ENCODE results near the gene NGEF.

NGEF gene

DNA sequence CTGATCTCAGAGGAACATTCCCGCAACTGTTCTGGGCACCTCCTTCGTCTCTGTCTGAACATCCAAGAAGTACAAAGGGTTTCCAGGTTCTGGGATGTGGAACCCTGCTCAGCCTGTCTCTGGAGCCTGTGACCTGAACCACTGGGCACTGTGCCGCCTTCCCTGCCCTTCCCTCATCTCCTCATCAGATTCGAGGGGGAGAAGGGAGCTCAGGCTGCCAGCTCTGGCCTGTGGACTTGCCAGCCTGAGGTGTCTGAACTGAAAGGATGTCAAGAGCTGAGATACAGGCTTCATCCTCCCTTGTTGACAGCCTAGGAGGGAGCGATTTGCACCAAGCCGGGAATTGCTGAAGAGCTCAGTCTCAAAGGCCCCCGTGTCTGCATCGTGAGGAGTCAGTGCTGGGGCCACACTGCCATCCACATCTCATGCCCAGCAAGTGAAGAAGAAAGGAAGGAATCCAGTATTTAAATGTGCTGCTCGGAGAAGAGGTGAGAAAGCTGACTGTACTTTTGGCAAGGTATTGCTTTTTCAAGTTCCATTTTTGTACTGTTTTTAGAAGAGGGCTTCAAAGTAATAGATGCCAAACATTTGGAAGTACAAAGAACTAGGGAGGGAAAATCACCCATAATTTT is 32.0 kb upstream of the NGEF start:
- DNase-seq (ENCODE audit: low spot score): no peak

DNA sequence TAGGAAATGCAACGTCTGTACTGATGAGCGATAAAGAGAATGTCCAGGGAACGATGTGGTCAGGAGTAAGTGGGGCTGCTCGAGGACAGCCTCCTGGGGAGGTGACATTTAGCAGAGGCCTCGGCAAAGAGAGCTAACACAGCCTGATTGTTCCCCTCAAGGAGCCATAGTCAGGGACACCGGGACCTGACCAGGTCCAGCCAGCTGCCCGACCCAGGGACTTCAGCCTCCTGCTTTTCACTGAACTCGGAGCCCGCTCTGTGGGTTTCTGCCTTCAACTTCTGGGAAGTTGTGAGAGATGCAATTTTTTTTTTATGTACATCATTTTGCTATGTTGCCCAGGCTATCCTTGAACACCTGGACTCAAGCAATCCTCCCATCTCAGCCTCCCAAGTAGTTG is 29.5 kb upstream of the NGEF start:
- DNase-seq (ENCODE audit: low spot score): no peak

- DNase-seq (ENCODE audit: low spot score): peak; percentile 50
Measured at GRCh38 chr2:233041722-233042323, 28.8 kb upstream of the NGEF start.

DNA sequence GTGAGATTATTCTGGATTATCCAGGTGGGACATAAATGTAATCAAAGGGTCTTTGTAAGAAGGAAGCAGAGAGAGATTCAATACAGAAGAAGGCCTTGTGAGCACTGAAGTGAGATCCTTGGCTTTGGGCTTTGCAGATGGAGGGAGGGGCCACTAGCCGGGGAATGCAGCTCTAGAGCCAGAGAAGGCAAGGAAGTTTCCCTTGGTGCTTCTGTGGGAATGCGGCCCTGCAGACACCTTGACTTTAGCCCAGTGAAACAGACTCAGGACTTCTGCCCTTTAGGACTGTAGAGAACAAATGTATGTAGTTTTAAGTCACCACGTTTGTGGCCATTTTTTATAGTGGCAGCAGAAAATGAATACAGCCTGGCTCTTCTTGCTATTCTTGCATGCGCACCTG is 27.5 kb upstream of the NGEF start:
- no peak for DNase-seq (ENCODE audit: low spot score)

- DNase-seq (ENCODE audit: low spot score): no peak
Measured at GRCh38 chr2:233039846-233040530, 26.9 kb upstream of the NGEF start.

- no peak for DNase-seq (ENCODE audit: low spot score)
Measured at GRCh38 chr2:233039212-233039845, 26.3 kb upstream of the NGEF start.

GRCh38 chr2:233037078-233037477 is 24.0 kb upstream of the NGEF start:
- DNase-seq (ENCODE audit: low spot score): no peak

DNA sequence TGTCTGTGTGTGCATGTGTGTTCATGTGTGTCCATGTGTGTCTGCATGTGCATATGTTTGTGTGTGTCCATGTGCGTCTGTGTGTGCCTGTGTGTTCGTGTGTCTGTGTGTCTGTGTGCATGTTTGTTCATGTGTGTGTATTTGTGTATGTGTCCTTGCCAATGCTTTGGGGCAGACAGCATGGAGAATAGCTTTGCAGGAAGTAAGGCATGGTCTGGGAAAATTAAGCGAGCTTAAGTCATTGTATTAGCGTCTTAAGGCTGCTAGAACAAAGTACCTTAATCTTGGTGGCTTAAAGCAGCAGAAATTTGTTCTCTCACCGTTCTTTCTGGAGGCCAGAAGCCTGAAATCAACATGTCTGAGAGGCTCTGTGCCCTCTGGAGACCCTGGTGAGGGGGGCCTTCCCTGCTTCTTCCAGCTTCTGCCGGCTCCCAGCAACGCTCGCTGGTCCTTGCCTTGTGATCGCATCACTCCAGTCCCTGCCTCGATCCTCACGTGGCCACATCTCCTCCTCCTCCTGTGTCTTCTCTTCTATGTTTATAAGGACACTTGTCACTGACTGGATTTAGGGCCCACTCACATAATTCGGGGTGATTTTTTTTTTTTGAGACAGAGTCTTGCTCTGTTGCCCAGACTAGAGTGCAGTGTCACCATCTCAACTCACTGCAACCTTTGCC is 23.2 kb upstream of the NGEF start:
- no peak for DNase-seq (ENCODE audit: low spot score)

DNA sequence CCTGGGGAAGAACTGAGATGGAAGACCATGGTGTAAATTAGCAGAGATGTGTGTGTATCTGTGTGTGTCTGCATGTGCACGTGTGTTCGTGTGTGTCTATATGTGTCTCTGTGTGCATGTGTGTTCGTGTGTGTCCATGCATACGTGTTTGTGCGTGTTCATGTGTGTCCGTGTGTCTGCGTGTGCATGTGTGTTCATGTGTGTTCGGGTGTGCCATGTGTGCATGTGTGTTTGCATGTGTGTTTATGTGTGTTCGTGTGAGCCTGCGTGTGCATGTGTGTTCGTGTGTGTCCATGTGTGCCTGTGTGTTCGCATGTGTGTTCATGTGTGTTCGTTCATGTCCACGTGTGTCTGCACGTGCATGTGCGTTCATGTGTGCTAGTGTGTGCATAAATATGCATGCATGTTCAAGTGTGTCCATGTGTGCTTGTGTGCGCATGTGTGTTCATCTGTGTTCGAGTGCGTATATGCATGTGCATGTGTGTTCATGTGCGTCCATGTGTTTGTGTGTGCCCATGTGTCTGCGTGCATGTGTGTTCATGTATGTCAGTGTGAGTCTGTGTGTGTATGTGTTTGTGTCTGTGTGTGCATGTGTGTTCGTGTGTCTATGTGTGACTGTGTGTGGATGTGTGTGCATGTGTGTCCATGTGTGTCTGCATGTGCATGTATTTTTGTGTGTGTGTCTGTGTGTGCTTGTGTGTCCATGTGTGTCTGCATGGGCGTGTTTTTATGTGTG is 22.5 kb upstream of the NGEF start:
- no peak for DNase-seq (ENCODE audit: low spot score)

DNA sequence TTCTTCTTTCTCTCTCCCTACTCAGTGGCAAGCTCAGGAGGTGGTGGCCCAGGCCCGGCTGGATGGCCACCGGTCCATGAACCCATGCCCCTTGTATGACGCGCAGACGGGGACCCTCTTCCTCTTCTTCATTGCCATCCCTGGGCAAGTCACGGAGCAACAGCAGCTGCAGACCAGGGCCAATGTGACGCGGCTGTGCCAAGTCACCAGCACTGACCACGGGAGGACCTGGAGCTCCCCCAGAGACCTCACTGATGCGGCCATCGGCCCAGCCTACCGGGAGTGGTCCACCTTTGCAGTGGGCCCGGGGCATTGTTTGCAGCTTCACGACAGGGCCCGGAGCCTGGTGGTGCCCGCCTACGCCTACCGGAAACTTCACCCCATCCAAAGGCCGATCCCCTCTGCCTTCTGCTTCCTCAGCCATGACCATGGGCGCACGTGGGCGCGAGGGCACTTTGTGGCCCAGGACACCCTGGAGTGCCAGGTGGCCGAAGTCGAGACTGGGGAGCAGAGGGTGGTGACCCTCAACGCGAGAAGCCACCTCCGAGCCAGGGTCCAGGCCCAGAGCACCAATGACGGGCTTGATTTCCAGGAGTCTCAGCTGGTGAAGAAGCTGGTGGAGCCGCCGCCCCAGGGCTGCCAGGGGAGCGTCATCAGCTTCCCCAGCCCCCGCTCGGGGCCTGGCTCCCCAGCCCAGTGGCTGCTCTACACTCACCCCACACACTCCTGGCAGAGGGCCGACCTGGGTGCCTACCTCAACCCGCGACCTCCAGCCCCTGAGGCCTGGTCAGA is 21.2 kb upstream of the NGEF start:
- no peak for DNase-seq (ENCODE audit: low spot score)

DNA sequence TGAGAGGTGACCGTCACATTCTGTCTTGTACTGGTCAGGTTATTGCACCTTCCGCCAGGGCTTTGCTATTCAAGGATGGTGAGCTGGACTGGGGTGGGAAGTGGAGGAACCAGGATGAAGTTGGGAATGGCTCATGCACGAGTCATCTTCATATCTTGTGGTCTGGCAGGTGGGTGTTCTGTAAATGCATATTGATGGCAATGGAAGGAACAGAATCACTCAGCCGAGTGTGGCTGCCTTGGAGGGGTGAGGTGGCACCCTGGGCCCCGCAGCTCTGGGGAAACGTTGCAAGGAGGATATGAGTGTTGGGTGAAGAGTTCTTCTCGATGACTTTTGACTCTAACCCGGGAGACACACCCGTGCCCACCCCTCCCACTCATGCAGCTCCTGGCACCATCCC is 20.6 kb upstream of the NGEF start:
- no peak for DNase-seq (ENCODE audit: low spot score)

DNA sequence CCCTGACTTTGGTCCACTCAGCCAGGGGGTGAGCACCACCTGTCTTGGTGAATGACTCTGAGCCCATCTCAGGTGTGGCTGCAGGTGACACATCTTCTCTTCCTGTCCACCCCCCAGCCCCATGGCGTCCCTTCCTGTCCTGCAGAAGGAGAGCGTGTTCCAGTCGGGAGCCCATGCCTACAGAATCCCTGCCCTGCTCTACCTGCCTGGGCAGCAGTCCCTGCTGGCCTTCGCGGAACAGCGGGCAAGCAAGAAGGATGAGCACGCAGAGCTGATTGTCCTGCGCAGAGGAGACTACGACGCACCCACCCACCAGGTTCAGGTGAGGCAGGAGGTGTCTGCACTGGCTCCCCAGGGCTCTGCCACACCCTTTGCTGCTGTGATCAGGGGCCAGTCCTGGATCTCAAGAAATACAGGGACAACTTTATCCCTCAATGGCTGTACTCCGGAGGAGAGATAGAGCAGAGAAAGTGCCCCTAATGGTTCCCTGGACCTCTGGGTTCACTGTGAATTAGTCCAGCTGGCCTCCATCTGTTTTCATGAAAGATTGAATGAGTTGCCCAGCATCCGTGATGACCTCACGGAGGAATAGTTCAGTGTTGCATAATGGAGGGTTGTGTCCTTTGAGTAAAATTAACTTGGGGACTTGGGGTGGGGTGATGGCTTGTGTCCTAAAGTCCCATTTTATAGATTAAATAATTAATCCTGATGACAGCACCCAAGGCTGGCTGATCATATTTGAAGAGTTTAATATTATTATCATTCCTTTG is 19.7 kb upstream of the NGEF start, which contains the start of gene NEU2:
TSS of gene NEU2 (plus strand) at position 122 of the 770 bp plus-strand sequence. CDS start at position 122, 0 bp downstream.
- DNase-seq (ENCODE audit: low spot score): no peak

DNA sequence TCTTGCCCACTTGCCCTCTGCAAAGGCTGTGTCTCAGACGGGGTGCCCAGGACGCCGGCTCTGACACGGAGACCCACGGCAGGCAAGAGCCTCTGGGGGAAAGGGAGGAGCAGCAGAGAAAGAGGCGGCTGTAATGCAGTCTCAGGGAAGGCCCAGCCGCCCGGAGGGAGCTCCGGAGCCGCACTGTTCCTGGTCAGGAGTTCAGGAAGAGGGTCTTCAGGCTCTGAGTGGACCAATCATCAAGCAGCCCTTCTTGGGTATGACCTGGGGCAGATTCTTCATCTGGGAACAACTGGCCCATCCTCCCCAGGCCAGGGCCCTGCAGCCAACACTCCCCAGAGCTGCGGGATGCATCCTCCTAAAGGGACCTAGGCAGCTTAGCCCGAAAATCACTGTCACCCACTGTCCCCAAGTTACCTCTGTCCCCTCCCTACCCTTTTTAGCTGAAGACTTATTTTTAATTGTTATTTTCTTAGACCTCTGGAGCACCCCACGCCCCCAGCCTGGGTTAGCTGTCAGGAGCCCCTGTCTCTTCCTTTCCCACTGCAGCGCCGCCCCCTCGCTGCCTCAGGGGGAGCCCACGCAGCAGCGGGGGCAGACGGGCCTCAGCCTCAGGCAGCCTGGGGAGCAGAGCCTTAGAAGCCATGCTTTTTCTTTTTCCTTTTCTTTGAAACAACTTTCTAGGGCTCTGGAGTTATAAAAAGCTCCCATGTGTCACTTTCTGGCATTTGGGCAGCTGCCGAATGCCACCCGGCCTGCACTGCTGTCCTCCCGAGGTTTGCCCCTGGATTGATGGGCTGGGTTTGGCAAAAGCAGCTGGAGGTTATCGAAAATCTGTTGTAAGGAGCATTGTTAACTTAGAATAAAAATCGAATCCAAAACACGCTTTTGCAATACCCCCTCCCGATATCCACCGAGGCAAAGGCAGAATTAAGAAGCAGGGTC is 18.8 kb upstream of the NGEF start:
- no peak for DNase-seq (ENCODE audit: low spot score)

DNA sequence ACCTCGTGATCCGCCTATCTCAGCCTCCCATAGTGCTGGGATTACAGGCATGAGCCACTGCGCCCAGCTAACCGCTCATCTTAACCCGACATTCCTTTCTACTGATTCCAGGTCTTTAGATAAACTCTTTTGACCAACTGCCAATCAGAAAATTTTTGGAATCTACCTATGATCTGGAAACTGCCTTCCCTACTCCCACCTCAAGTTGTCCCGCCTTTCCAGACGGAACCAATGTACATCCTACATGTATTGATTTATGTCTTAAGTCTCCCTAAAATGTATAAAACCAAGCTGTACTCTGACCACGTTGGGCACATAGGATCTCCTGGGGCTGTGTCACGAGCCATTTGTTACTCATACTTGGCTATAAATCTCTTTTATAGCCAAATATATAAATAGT is 16.3 kb upstream of the NGEF start:
- no peak for DNase-seq (ENCODE audit: low spot score)

GRCh38 chr2:233026198-233026813 is 13.2 kb upstream of the NGEF start:
- no peak for DNase-seq (ENCODE audit: low spot score)

DNA sequence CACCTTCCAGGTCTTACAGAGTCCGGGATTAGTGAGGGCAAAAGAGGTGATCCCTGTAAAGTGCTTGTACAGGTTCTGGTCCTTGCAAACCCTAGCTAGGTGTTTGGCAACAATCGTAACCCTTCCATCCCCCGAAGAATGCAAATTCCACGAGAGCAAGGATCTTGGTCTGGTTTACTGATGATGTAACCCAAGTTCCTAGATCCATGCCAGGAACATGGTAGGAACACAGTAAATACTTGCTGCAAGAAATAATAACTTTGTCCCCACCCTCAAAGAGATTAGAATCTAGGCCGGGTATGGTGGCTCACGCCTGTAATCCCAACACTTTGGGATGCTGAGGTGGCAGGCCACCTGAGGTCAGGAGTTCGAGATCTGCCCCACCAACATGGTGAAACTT is 12.7 kb upstream of the NGEF start:
- no peak for DNase-seq (ENCODE audit: low spot score)

GRCh38 chr2:233023761-233024410 is 10.8 kb upstream of the NGEF start:
- DNase-seq (ENCODE audit: low spot score): no peak
